ENCODE measurements around the gene ZNF705A. TPM values are rescaled to one million over a fixed set of nuclear protein-coding genes. Genes with fewer than 3 reads are reported as not detected.
A peak's percentile ranks its signal among the peaks of the same experiment; 100 is the strongest.
"Not testable (repeated sequence)": the region's sequence is repeated elsewhere in the genome, so short reads cannot be mapped to it uniquely, and the experiment has no call there.

ZNF705A gene
- total and polyA plus RNA-seq, 8 donors: 0.06 to 0.39 (median 0.06) TPM; not detected in 5

- no peak for TF ChIP-seq CTCF (IDR thresholded peaks at IDR 0.05)
- Histone ChIP-seq H3K27ac (peak overlapping the region in 1 of 2 donors; percentile 62), H3K4me3 (no peak overlapping the region), H3K36me3 (peaks cover 0 to 20% of the 10 kb centered on the region in 2 donors), H3K9me3 (no peaks in the 10 kb centered on the region), H3K4me1 (peaks cover 0 to 20% of the 10 kb centered on the region in 2 donors), H3K27me3 (no peaks in the 10 kb centered on the region)
- no peak for DNase-seq
- intact Hi-C loops (cut with DNase I): no loop called here
- no peak for ATAC-seq
Measured at GRCh38 chr12:8127138-8127537, 29.7 kb upstream of the ZNF705A start.

GRCh38 chr12:8133636-8134397 is 23.0 kb upstream of the ZNF705A start:
- H3K9me3 ChIP-seq; ATAC-seq; H3K27me3 ChIP-seq; H3K27ac ChIP-seq; H3K4me3 ChIP-seq; H3K4me1 ChIP-seq; DNase-seq; intact Hi-C loops (cut with DNase I): not testable (repeated sequence)
- peaks cover 0 to 49% of the 10 kb centered on the region in 2 donors for H3K36me3 ChIP-seq

- H3K27ac ChIP-seq; H3K27me3 ChIP-seq; ATAC-seq; intact Hi-C loops (cut with DNase I); DNase-seq; H3K4me1 ChIP-seq; H3K9me3 ChIP-seq; H3K4me3 ChIP-seq: not testable (repeated sequence)
- H3K36me3 ChIP-seq: peaks cover 0 to 51% of the 10 kb centered on the region in 2 donors
Measured at GRCh38 chr12:8134398-8134930, 22.4 kb upstream of the ZNF705A start.

- H3K4me1 ChIP-seq; ATAC-seq; H3K27me3 ChIP-seq; H3K27ac ChIP-seq; DNase-seq; intact Hi-C loops (cut with DNase I); H3K4me3 ChIP-seq: not testable (repeated sequence)
- peaks cover 0 to 14% of the 10 kb centered on the region in 2 donors for H3K9me3 ChIP-seq
- peaks cover 0 to 38% of the 10 kb centered on the region in 2 donors for H3K36me3 ChIP-seq
Measured at GRCh38 chr12:8141647-8142046, 15.2 kb upstream of the ZNF705A start.

GRCh38 chr12:8143261-8143660 is 13.6 kb upstream of the ZNF705A start:
- Histone ChIP-seq H3K9me3 (peaks cover 0 to 14% of the 10 kb centered on the region in 2 donors), H3K27me3 (no peaks in the 10 kb centered on the region), H3K27ac (no peak overlapping the region), H3K4me1 (no peaks in the 10 kb centered on the region), H3K36me3 (peaks cover 0 to 22% of the 10 kb centered on the region in 2 donors), H3K4me3 (no peak overlapping the region)
- DNase-seq: no peak
- intact Hi-C loops (cut with DNase I): no loop called here
- TF ChIP-seq CTCF (IDR thresholded peaks at IDR 0.05): no peak
- no peak for ATAC-seq

GRCh38 chr12:8145754-8146441 is 10.9 kb upstream of the ZNF705A start:
- intact Hi-C loops (cut with DNase I): no loop called here
- H3K4me3 ChIP-seq: no peak overlapping the region
- DNase-seq (peak; percentile 70 to 80 (median 74)), ATAC-seq (peak; percentile 91)
- peaks cover 0 to 12% of the 10 kb centered on the region in 2 donors for H3K9me3 ChIP-seq
- H3K36me3 ChIP-seq: peaks cover 0 to 8% of the 10 kb centered on the region in 2 donors
- no peaks in the 10 kb centered on the region for H3K27me3 ChIP-seq
- no peaks in the 10 kb centered on the region for H3K4me1 ChIP-seq
- H3K27ac ChIP-seq: peak overlapping the region; percentile 48
- no peak for TF ChIP-seq CTCF (IDR thresholded peaks at IDR 0.05)
